ENCODE results near the gene P4HA3.

The P4HA3 gene

DNA sequence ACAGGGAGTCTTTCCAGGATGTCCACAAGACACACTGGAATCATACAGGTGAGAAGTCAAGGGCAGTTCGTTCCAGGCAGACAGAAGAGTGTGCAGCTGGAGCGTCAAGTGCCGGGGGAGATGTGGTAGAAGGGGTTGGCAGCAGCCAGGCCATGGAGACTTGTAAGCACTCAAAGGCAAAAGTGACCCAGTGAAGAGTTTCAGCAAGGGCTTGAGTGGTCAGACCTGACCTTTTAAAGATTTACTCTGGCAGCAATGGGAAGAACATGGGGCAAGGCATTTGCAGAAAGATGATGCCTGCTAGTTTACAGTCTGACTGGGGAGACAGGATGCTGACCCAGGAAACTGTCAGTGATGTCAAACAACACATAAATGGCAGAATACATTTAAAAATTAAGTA, 29.0 kb downstream of the P4HA3 start:
- H3K36me3 ChIP-seq (ENCODE audit: control insufficient read depth, low read length): no peaks in the 10 kb centered on the region
- H3K27ac ChIP-seq (ENCODE audit: low read depth, low read length): no peak overlapping the region
- TF ChIP-seq EZH2phosphoT487 (IDR thresholded peaks at IDR 0.05; ENCODE audit: borderline replicate concordance, low read length): no peak
- TF ChIP-seq, protein P1, sequence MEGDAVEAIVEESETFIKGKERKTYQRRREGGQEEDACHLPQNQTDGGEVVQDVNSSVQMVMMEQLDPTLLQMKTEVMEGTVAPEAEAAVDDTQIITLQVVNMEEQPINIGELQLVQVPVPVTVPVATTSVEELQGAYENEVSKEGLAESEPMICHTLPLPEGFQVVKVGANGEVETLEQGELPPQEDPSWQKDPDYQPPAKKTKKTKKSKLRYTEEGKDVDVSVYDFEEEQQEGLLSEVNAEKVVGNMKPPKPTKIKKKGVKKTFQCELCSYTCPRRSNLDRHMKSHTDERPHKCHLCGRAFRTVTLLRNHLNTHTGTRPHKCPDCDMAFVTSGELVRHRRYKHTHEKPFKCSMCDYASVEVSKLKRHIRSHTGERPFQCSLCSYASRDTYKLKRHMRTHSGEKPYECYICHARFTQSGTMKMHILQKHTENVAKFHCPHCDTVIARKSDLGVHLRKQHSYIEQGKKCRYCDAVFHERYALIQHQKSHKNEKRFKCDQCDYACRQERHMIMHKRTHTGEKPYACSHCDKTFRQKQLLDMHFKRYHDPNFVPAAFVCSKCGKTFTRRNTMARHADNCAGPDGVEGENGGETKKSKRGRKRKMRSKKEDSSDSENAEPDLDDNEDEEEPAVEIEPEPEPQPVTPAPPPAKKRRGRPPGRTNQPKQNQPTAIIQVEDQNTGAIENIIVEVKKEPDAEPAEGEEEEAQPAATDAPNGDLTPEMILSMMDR (IDR thresholded peaks at IDR 0.05; ENCODE audit: low read depth, low read length, poor library complexity, severe bottlenecking): no peak
- peaks cover 17% of the 10 kb centered on the region for H3K27me3 ChIP-seq (ENCODE audit: control insufficient read depth, low read length)
- H3K9me2 ChIP-seq (replicated peaks; ENCODE audit: control insufficient read depth, low read length): no peaks in the 10 kb centered on the region
- H3K79me2 ChIP-seq (ENCODE audit: control insufficient read depth, low read length): no peaks in the 10 kb centered on the region
- H3K4me3 ChIP-seq (ENCODE audit: low read length): no peak overlapping the region
- H3K9me3 ChIP-seq (ENCODE audit: control insufficient read depth, insufficient read depth, low read length): no peaks in the 10 kb centered on the region
- no peak overlapping the region for H3K4me2 ChIP-seq (ENCODE audit: low read length)
- H3F3A ChIP-seq (ENCODE audit: control insufficient read depth, insufficient read depth): no peaks in the 10 kb centered on the region
- H3K4me1 ChIP-seq (ENCODE audit: control insufficient read depth, low read length): no peaks in the 10 kb centered on the region
- H4K20me1 ChIP-seq (ENCODE audit: control insufficient read depth, insufficient read depth, low read depth, low read length): no peaks in the 10 kb centered on the region

DNA sequence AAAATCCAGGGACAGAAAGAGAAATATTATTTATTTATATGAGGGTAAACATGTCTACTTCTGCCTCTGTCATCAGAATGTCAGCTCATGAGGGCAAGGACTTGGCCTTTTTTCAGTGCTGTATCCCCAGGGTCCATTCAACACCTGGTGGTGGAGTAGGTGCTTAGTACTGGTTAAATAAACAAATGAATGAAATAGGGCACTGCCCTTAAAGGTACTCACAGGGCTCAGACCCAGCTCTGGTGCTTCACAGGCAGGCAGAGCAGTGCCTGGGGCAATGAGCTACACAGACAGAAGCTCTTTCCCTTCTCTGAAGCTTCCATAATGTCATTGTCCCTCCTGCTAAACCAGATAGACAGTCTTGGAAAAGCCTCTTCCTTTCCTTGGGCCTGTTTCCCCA, 30.9 kb downstream of the P4HA3 start:
- H3K4me1 ChIP-seq (ENCODE audit: control insufficient read depth, low read length): no peaks in the 10 kb centered on the region
- no peaks in the 10 kb centered on the region for H3F3A ChIP-seq (ENCODE audit: control insufficient read depth, insufficient read depth)
- H3K36me3 ChIP-seq (ENCODE audit: control insufficient read depth, low read length): no peaks in the 10 kb centered on the region

DNA sequence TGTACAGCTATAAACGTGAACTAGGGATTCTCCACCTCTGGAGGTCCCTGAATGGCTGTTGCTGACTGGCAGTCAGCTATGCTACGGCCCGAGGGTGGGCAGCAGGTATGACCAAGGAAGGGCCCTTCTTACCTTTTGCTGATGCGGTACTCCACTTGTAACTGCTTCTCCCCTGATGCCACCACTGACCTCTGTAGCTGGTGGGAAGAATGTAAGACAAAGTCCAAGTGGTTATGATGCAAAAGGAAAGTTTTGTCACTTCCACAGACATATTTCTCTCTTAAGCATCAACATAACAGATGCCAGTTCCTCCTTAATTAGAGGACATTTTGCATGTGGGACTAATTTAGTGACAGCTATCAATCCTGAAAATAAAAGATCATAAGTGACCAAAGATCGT, 32.2 kb downstream of the P4HA3 start:
- Histone ChIP-seq H3K4me3 (ENCODE audit: low read length) (no peak overlapping the region), H3K27ac (ENCODE audit: low read depth, low read length) (no peak overlapping the region), H3K36me3 (ENCODE audit: control insufficient read depth, low read length) (no peaks in the 10 kb centered on the region), H3K27me3 (ENCODE audit: control insufficient read depth, low read length) (peaks cover 14% of the 10 kb centered on the region; the same call in 1 of the 2 replicates), H3F3A (ENCODE audit: control insufficient read depth, insufficient read depth) (no peaks in the 10 kb centered on the region), H3K4me1 (ENCODE audit: control insufficient read depth, low read length) (no peaks in the 10 kb centered on the region), H3K4me2 (ENCODE audit: low read length) (no peak overlapping the region), H3K9me3 (ENCODE audit: control insufficient read depth, insufficient read depth, low read length) (no peaks in the 10 kb centered on the region), H4K20me1 (ENCODE audit: control insufficient read depth, insufficient read depth, low read depth, low read length) (no peaks in the 10 kb centered on the region), H3K9me2 (replicated peaks; ENCODE audit: control insufficient read depth, low read length) (no peaks in the 10 kb centered on the region), H3K79me2 (ENCODE audit: control insufficient read depth, low read length) (no peaks in the 10 kb centered on the region)
- TF ChIP-seq, protein P1 (IDR thresholded peaks at IDR 0.05; ENCODE audit: low read depth, low read length, poor library complexity, severe bottlenecking): no peak
- TF ChIP-seq EZH2phosphoT487 (IDR thresholded peaks at IDR 0.05; ENCODE audit: borderline replicate concordance, low read length): no peak

More for the DNA sequence above, 30.9 kb downstream of the P4HA3 start:
- Histone ChIP-seq H3K4me3 (ENCODE audit: low read length) (no peak overlapping the region), H3K27me3 (ENCODE audit: control insufficient read depth, low read length) (peaks cover 10% of the 10 kb centered on the region; the same call in 1 of the 2 replicates), H3K27ac (ENCODE audit: low read depth, low read length) (no peak overlapping the region), H3K9me2 (replicated peaks; ENCODE audit: control insufficient read depth, low read length) (no peaks in the 10 kb centered on the region), H3K4me2 (ENCODE audit: low read length) (no peak overlapping the region), H3K9me3 (ENCODE audit: control insufficient read depth, insufficient read depth, low read length) (no peaks in the 10 kb centered on the region), H4K20me1 (ENCODE audit: control insufficient read depth, insufficient read depth, low read depth, low read length) (no peaks in the 10 kb centered on the region), H3K79me2 (ENCODE audit: control insufficient read depth, low read length) (no peaks in the 10 kb centered on the region)
- TF ChIP-seq EZH2phosphoT487 (IDR thresholded peaks at IDR 0.05; ENCODE audit: borderline replicate concordance, low read length): no peak
- TF ChIP-seq, protein P1 (IDR thresholded peaks at IDR 0.05; ENCODE audit: low read depth, low read length, poor library complexity, severe bottlenecking): no peak

All from DOHH2 (cell line).